NT2/D1 (cell line): ENCODE results near the gene GAD2.

Experiments used
- YY1 ChIP-seq: IDR thresholded peaks from 2 replicates; pipeline ENCODE4 v1.6.1; 2011; ENCODE audit not compliant: insufficient read length, insufficient read depth
- ZNF274 ChIP-seq: IDR thresholded peaks from 2 replicates; pipeline ENCODE4 v1.6.1; 2011; ENCODE audit warnings: mild to moderate bottlenecking, low read depth, low read length

GRCh38 chr10:26331371-26331770 is 114.8 kb downstream of the GAD2 start:
- TF ChIP-seq ZNF274 = no peak
- TF ChIP-seq YY1 = no peak
